KG1 (cell line): Measurements from ENCODE around the gene RNPEP.
"Not testable (repeated sequence)": the region's sequence is repeated elsewhere in the genome, so short reads cannot be mapped to it uniquely, and the experiment has no call there.

Source experiments
- DNase-seq: peaks from one replicate; lab custom pipeline; 2025; lab: John Stamatoyannopoulos, UW

Gene RNPEP, protein sequence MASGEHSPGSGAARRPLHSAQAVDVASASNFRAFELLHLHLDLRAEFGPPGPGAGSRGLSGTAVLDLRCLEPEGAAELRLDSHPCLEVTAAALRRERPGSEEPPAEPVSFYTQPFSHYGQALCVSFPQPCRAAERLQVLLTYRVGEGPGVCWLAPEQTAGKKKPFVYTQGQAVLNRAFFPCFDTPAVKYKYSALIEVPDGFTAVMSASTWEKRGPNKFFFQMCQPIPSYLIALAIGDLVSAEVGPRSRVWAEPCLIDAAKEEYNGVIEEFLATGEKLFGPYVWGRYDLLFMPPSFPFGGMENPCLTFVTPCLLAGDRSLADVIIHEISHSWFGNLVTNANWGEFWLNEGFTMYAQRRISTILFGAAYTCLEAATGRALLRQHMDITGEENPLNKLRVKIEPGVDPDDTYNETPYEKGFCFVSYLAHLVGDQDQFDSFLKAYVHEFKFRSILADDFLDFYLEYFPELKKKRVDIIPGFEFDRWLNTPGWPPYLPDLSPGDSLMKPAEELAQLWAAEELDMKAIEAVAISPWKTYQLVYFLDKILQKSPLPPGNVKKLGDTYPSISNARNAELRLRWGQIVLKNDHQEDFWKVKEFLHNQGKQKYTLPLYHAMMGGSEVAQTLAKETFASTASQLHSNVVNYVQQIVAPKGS

DNA sequence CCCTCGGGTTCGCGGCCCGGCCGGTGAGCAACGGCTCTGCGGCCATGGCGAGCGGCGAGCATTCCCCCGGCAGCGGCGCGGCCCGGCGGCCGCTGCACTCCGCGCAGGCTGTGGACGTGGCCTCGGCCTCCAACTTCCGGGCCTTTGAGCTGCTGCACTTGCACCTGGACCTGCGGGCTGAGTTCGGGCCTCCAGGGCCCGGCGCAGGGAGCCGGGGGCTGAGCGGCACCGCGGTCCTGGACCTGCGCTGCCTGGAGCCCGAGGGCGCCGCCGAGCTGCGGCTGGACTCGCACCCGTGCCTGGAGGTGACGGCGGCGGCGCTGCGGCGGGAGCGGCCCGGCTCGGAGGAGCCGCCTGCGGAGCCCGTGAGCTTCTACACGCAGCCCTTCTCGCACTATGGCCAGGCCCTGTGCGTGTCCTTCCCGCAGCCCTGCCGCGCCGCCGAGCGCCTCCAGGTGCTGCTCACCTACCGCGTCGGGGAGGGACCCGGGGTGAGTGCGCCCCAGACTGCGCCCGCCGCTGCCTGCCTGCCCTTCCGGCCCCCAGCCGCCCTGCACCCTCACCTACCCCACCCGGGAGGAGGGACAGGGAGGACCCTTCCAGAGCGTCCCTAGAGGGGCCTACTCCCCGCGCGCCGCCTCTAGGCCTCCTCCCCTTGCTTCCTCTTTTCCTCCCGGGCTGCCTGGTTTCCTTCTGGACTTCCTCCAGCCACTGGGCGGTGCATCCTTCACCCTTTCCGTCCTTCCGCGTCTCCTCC, at the start of gene RNPEP:
RNPEP (plus strand) TSS at position 26 of the 757 bp plus-strand sequence; CDS start at position 45, 19 bp downstream.
- peak; percentile 62 for DNase-seq

DNA sequence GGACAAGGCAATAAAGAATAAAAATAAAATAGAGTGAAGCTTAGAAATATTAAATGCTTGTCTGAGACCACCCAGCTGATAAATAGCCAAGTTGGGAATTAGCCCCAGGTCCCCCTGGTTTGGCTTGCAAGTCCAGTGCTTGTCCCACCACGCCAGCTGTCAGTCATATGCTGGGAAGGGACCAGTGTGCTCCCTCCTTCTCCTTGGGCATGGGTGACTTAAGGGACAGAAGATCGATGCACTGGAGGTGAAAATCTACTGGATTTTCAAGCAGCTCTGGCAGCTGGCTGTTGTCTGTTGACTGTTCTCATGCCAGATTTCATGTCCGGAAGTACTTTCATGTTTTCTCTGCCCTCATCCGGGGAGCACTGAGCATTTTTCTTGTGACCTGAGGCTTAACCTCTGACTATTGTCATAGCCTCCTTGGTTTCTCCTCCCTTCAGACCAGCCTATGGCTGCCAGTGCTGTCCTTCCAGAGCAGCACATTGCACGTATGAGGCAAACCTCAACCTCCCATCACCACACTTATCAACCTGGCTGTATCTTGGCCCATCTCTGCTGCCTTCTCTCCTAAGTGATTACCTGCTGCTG, 48.5 kb upstream of the RNPEP start:
- no peak for DNase-seq

DNA sequence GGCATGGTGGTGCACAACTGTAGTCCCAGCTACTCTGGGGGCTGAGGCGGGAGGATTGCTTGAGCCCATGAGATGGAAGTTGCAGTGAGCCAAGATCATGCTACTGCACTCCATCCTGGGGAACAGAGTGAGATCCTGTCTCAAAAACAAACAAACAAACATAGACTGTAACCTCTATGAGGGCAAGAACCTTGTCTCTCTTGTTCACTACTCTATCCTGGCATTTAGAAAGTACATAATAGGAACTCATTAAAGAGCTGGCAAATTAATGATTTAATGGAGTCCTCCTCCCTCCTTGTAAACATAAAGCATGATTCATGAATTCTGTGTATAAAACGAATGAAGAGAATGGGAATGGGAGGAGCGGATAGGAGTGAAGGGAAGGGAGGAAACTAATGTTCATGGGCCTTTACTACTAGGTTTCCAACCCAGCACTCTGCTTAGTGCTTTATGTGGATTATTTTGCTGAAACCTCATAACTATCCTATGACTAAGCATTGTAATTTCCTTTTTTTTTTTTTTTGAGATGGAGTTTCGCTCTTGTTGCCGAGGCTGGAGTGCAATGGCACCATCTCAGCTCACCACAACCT, 44.7 kb upstream of the RNPEP start:
- DNase-seq, result no peak

DNA sequence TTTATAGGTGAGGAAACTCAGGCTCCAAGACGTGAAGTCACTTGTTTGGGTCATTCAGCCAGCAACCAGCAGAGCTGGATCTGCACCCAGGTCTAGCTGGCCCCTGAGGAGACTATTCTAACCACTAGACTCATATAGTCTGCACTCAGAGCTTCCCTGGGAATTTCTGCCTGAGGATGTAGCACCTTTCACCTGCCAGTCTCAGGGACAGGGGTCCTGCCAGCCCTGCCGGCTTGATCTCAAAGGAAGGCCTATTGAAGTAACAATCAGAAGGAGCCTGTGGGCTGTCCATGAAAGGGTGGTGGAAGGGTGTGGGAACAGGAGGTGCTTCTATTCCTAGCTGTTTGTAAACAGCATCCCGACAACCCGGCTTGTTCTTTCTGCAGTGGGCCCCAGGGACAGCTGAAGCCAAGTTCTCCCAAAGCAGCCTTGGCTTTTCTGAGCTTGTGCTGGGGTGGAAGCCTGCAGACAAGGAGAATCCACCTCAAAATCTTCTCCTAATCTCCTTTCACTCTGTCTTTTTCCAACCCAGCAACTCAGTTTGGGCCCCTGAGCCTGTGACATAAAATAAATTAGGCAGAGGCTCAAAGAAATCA, 43.9 kb upstream of the RNPEP start:
- no peak for DNase-seq

DNA sequence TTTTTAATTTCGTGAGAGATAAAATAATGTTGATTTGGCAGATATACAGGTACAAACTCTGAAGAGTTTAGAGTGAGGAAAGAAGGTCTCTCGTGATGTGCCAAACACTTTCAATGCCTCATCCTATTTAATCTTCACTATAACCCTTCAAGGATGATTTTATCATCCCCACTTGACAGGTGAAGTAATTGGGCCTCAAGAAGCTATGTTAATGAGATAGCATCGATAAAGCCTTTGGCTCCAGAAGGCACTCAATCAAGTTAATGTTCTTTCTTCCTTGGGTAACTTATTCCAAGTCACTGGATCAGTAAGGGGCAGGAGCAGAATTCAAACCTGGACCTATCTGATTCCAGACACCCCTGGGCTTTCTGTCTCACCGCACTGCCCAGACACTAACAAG, 43.3 kb upstream of the RNPEP start:
- DNase-seq, result no peak

DNA sequence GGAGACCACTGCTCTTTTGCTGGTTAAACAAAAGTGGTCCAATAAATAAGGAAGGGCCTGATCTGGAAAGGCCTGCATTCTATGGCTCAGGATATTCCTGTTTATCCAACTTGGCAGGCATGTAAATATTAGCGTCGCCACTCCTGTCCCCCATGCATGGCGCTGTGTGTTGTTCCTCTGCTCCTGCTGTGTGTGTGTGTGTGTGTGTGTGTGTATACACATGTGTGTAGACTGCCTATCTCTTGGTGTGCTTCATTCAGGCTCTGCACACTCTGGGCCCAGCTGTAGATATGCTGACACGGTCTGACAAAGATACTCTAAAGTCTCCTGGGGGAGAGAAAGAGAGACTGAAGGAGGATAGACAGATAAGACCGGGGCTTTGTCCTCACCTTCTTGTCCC, 42.9 kb upstream of the RNPEP start:
- no peak for DNase-seq

DNA sequence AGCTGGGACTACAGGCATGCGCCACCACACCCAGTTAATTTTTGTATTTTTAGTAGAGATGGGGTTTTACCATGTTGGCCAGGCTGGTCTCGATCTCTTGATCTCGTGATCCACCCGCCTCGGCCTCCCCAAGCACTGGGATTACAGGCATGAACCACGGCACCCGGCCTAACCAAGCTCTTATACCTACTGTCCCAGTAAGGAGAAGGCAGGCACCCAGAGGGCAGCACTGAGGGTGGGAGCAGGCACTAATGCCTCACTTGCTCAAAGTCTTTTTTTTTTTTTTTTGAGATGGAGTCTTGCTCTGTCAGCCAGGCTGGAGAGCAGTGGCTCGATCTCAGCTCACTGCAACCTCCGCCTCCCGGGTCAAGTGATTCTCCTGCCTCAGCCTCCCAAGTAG, 42.1 kb upstream of the RNPEP start:
- not testable (repeated sequence) for DNase-seq

DNA sequence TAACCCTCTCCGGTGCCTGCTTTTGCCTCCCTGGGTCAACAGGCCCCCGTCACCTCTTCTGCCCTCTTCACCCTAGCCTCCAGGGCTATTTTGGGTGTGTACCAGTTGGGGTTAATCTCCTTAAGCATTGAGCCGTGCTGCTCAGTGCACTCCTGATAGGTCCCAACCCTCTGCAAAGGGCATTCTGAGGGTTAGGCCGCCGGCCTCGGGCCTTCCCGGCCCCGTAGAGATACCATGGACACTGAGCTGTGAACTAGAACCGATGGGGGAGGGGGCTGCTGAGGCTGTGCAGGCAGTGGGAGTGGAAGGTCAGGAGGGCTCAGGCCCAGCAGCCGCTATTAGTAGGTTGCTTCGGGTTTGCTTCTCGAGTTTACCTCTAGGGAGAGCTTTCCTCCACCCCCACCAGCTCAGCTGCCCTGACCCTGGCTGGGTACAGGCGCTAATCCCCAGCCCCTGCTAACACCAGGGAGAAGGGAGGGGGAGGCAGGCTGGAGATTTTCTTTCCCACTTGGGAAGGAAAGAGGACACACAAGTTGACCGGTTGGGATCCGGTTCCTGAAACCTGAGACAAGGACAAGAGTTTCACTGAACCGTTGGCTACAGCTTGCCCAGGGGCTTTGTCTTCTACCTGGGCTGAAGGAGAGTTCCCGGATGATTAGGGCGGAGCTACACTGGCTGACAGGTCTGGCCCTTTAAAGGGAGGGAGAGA, 40.9 kb upstream of the RNPEP start:
- DNase-seq, result no peak

DNA sequence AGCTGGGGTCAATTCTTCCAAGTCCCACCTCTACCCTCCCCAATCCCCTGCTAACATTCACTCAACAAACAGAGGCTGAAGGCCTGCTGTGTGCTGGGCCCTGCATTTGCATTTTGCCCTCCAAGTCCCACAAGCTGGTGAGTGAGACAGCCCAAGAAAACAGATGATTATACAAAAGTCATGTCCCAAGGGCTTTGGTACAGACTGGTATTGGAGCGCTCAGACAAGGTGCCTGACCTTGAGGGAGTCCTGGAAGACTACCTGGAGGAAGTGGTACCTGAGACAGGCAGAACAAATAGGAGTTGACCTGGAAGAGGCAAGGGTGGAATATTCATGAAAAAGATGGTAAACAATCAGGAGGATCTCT, 40.3 kb upstream of the RNPEP start:
- DNase-seq, result no peak

DNA sequence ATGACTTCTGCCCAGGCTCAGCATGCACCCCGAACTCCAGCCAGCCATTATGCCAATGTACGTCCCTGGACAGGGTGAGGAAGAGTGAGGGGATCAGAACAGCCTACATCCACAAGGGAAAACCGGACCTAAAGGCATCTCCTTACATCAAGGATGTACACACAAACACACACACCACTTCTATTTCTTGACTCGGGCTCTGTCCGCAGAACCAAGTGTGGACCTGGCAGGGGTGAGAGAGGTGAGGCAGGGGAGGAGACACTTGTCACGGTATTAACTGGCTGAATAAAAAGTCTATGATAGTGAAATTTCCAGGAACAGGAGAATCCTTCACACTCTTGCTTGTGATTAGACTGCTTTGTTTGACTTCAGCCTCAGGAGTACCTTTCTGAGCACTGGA, 38.4 kb upstream of the RNPEP start:
- DNase-seq, result no peak

DNA sequence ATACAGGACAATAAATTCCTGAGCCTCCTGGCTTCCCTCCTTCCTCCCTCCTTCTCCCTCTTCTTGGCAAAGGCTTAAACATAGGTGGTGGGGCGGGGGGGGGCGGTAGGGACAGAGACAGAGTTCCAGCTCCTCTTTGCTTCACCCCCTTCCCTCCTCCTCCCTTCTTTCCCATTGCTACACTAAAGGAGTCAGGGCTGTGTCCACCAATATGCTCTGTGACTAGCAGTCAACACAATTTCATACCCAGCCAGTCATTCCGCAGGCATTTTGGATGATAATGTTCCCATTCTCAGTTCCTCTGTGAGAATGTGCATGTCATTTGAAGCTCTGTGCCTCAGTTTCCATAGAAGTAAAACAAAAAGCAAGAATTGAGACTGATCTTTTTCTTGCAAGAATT, 37.8 kb upstream of the RNPEP start:
- DNase-seq, result no peak

DNA sequence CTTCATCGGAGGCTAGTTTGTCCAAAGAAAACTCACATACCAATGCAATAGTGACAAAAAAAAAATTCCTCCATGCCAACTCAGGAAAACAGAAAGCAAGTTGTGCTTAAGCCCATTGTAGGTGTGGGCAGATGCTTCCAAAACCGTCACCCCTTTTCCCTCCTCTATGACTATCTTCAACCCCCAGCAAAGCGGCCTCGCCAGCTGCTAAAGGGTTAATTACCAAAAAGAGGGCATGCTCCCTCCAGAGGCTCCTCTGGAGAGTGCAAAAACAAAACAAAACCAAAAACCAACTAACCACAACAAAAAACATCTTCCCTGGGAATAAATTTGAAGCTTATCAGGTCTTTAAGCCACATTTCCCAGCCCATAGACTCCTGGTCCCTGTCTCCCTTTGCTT, 37.3 kb upstream of the RNPEP start:
- no peak for DNase-seq

DNA sequence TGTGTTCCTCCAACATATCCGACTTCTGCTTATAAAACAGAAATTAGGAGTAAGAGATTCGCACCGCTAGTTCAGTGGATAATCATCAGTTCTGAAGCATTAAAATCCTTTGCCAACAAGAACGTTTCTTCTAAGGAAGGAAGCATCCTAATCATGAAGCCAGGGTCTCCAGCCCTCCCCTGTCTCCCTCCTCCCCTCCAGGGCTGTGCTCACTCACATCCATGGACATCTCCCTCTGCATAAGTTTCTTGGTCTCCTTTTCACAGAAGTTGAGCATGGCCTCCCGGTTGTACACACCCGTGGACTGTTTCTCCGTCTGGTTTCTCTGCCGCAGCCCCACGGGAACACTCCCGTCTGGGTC, 36.6 kb upstream of the RNPEP start:
- DNase-seq, result no peak

DNA sequence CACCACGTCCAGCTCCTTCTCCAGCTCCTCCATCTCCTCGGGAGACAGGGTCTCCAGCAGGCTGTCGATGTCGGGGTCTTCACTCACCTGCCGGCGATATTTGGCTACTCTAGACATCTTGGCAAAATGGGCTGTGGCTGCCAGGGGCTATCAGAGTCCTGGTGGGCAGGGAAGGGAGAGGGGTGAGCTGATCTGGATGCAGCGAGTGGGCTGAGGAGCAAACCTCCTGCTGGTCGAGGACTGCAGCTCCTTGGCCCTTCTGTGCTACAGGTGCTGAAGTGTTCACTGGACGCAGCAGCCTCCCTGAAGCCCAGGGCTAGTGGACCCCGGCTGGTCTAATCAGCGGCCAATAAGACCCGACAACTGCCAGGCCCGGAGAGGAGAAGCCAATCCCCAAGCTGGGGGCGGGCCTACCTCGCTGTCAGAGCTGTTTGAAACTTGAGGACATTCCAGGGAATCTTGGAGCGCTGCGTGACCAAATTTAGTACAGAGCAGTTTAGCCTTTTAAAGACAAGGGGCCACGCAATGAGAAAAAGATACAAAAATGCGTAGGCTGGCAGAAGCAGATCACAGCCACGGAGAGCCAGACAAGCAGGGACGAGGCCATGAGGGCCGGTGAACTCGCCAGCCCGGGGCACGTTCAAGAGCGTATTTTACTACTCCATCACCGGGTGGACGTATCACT, 36.1 kb upstream of the RNPEP start, which contains the start of gene LMOD1:
LMOD1 (minus strand) TSS at position 325 of the 685 bp plus-strand sequence; CDS start at position 117, 208 bp downstream.
- DNase-seq, result no peak

DNA sequence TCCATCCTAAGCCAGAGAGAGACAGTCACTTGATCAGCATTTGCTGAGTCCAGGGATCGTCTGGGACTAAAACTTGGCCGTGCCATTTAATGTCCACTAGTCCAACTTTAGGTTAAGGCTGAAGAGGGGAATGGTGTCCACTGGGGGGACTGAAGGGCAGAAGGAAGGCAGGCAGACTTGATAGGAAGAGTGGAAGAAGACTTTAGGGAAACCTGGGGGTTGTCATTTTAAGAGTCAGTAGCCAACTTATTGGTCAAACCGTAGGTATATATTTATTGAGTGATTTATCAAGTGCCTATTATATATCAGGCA, 34.8 kb upstream of the RNPEP start:
- DNase-seq, result no peak

DNA sequence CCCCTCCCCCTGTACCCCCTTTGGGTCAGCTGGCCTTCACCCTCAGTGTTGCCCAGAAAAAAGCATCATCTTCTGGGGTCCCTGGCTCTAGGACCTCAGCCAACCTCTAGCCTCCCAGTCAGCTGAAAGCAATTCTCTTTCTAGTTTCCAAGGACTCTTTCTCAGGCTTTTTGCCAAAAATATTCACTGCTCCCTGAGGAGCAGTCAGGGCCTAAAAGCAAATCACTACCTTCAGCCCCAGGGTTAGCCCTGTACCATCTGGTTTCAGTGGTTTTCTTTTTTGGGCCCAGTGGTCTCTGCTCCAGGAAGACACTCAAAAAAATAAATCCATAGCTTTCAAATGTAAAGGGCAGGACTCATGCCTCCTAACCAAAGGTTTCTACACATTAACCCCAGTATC, 33.0 kb upstream of the RNPEP start:
- DNase-seq, result no peak

DNA sequence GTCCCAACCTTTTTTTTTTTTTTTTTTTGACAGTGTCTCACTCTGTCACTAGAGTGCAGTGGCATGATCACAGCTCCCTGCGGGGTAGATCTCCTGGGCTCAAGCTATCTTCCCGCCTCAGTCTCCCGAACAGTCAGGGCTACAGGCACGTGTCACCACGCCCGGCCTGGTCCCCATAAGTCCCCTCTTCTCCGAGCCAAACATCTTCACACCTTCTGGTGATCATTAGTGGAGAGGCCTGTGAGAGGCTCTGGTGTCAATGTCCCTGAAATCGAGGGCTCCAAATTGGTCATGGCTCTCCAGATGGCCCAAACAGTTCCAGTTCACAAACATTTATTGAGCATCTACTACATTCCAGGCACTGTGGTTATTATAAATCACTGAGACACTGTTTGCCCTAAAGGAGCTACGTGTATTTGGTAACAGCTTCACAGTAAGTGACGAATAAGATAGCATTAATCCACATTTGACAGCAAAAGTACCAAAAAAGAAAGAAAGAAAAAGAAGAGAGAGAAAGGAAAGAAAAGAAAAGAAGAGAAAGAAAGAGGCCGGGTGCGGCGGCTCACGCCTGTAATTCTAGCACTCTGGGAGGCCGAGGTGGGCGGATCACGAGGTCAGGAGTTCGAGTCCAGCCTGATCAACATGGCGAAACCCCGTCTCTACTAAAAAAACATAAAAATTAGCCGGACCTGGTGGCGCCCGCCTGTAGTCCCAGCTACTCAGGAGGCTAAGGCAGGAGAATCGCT, 28.0 kb upstream of the RNPEP start:
- DNase-seq, result no peak

DNA sequence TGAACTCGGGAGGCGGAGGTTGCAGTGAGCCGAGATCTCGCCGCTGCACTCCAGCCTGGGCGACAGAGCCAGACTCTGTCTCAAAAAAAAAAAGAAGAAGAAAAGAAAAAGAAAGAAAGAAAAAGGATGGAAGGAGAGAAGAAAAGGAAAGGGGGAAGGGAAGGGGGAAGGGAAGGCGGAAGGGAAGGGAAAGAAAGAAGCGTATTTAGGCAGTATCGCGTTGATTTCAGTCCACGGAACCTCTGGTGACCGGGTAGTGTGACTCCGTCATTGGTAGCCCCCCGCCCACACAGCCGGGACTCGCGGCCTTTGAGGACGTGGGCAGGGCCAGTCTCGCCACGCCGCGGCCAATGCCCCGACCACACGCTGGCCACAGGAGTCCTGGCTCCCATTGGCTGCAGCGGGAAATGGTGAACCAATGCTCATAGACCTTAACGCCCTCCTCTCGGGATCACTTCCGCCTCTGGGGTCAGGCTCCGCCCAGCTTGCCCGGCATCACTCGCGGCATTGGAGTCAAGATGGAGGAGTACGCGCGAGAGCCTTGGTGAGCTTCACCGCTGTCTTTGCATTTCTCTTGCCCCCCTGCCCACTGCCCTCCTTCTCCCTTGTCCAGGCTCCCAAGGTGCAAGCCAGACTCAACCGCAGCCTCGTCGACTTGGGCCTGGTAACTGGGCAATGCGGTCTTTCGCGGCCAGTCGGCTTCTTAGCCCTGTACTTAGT, 27.3 kb upstream of the RNPEP start, which contains the start of gene TIMM17A:
TIMM17A (plus strand) TSS at position 495 of the 720 bp plus-strand sequence; CDS start at position 519, 24 bp downstream.
- DNase-seq, result peak; percentile 90

DNA sequence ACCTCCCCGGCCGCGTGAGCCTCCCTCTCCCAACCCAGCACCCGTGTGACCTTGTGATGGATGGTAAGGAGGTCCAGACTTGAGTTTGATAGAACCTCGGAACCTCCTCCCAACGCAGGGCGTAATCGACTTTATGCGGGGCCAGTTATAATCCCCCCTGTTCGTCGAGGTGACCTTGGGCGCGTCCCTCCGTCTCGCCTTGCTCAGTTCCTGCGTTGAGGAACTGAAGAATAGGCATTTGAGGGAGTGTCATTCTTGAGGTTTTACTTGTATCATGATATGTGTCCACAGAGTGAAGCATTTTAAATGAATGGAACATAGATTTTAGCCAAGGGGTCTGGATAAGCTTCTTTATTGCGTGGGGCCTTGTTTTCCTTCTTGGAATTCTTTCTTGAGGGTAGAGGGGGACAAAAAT, 26.7 kb upstream of the RNPEP start:
- DNase-seq, result peak; percentile 53
